Measurements from ENCODE around the gene KRT4.

- TF ChIP-seq CTCF (IDR thresholded peaks at IDR 0.05) (no peak), EZH2phosphoT487 (IDR thresholded peaks at IDR 0.05) (no peak), EZH2 (IDR thresholded peaks at IDR 0.05) (no peak)
Observed at GRCh38 chr12:52771088-52771487, 42.8 kb downstream of the KRT4 start.

Data from neural progenitor cell (in vitro differentiated cells).